IMR-90 (cell line): ENCODE measurements around the gene SLC38A9. TPM values are rescaled to one million over a fixed set of nuclear protein-coding genes. Genes with fewer than 3 reads are reported as not detected.

Experiments
- ATAC-seq: fragments of 200-7000 bp; cut with Tn5 transposase; 2 replicates; pipeline ENCODE4 v1.9.1; 2020; ENCODE audit warnings: low read depth, mild to moderate bottlenecking, moderate library complexity
- BruUV-seq: library from RNA; stranded (reverse); fragments of 400-500 nt; replicated peaks from 2 replicates; lab custom pipeline; 2021; lab: Mats Ljungman, UMichigan
- CTCF ChIA-PET: fragments of 300-600 bp; formaldehyde crosslinking; extraction: SDS; loops from one replicate; lab custom pipeline; 2021; ENCODE audit warnings: antibody characterized with exemption; lab: Yijun Ruan, JAX
- POLR2A ChIA-PET: fragments of 300-600 bp; sonication (Branson Sonifier 250); formaldehyde crosslinking; loops from one replicate; lab custom pipeline; 2022; ENCODE audit warnings: antibody characterized with exemption; ENCODE audit not compliant: unreplicated experiment; lab: Charles Lee
- DNase-seq: peaks from one replicate; pipeline ENCODE4 v3.0.0; 2013
- H2AFZ ChIP-seq: replicated peaks from 2 replicates; pipeline ENCODE3; 2013; ENCODE audit warnings: low read length, mild to moderate bottlenecking; ENCODE audit not compliant: poor library complexity
- H2AK5ac ChIP-seq: 2 replicates; pipeline ENCODE4 v1.6.1; 2013; ENCODE audit warnings: low read depth, low read length, inconsistent platforms
- H2AK9ac ChIP-seq: replicated peaks from 2 replicates; pipeline ENCODE3; 2013; ENCODE audit warnings: mild to moderate bottlenecking, low read depth, low read length, moderate library complexity; ENCODE audit not compliant: poor library complexity
- H2BK120ac ChIP-seq: 2 replicates; pipeline ENCODE4 v1.6.1; 2013; ENCODE audit warnings: low read depth, low read length, inconsistent platforms
- H2BK15ac ChIP-seq: 3 replicates; pipeline ENCODE4 v1.6.1; 2013; ENCODE audit warnings: low read depth, low read length, inconsistent platforms
- H2BK20ac ChIP-seq: 2 replicates; pipeline ENCODE4 v1.6.1; 2013; ENCODE audit warnings: low read depth, mild to moderate bottlenecking, inconsistent platforms, low read length, moderate library complexity
- H2BK5ac ChIP-seq: 2 replicates; pipeline ENCODE4 v1.6.1; 2013; ENCODE audit warnings: mild to moderate bottlenecking, low read depth, low read length, inconsistent platforms; ENCODE audit not compliant: poor library complexity, severe bottlenecking
- H3K14ac ChIP-seq: replicated peaks from 2 replicates; pipeline ENCODE4 v1.6.1; 2013; ENCODE audit warnings: low read depth, low read length, inconsistent platforms
- H3K18ac ChIP-seq: 2 replicates; pipeline ENCODE4 v1.6.1; 2013; ENCODE audit warnings: low read depth, low read length, control low read depth
- H3K23ac ChIP-seq: 2 replicates; pipeline ENCODE4 v1.6.1; 2013; ENCODE audit warnings: low read depth, low read length, inconsistent platforms
- H3K27ac ChIP-seq: 2 replicates; pipeline ENCODE4 v1.5.1; 2013; ENCODE audit warnings: mild to moderate bottlenecking, control low read depth, low read length; ENCODE audit not compliant: insufficient read depth
- H3K27me3 ChIP-seq: 2 replicates; pipeline ENCODE4 v1.6.1; 2013; ENCODE audit warnings: low read length; ENCODE audit not compliant: control insufficient read depth, insufficient read depth
- H3K36me3 ChIP-seq: 2 replicates; pipeline ENCODE4 v1.6.1; 2013; ENCODE audit warnings: low read length, mixed read lengths; ENCODE audit not compliant: control insufficient read depth, insufficient read depth
- H3K4ac ChIP-seq: 2 replicates; pipeline ENCODE4 v1.6.1; 2013; ENCODE audit warnings: low read depth, low read length, inconsistent platforms
- H3K4me1 ChIP-seq: 2 replicates; pipeline ENCODE4 v1.6.1; 2013; ENCODE audit warnings: low read length, mixed read lengths; ENCODE audit not compliant: control insufficient read depth, insufficient read depth
- H3K4me2 ChIP-seq: 2 replicates; pipeline ENCODE4 v1.6.1; 2013; ENCODE audit warnings: low read depth, mild to moderate bottlenecking, control low read depth, low read length, moderate library complexity
- H3K4me3 ChIP-seq: 2 replicates; pipeline ENCODE4 v1.5.1; 2013; ENCODE audit warnings: low read depth, mild to moderate bottlenecking, control low read depth, low read length, moderate library complexity; ENCODE audit not compliant: insufficient read depth
- H3K56ac ChIP-seq: 2 replicates; pipeline ENCODE4 v1.6.1; 2013; ENCODE audit warnings: low read length, inconsistent platforms; ENCODE audit not compliant: insufficient read depth; ENCODE audit errors: extremely low read depth
- H3K79me1 ChIP-seq, 2 experiments: 2 replicates each; pipeline ENCODE4 v1.6.1; 2013; ENCODE audit warnings: low read length in 2 of 2, inconsistent platforms in 1 of 2, low read depth in 1 of 2
- H3K9ac ChIP-seq: 2 replicates; pipeline ENCODE4 v1.6.1; 2013; ENCODE audit warnings: low read depth, low read length, control low read depth
- H3K9me1 ChIP-seq: 2 replicates; pipeline ENCODE4 v1.6.1; 2013; ENCODE audit warnings: low read length, inconsistent platforms; ENCODE audit not compliant: insufficient read depth
- H3K9me3 ChIP-seq: 2 replicates; pipeline ENCODE4 v1.6.1; 2013; ENCODE audit warnings: low read length; ENCODE audit not compliant: control insufficient read depth, insufficient read depth
- H4K20me1 ChIP-seq: 2 replicates; pipeline ENCODE4 v1.6.1; 2013; ENCODE audit warnings: low read length, inconsistent platforms; ENCODE audit not compliant: insufficient read depth
- H4K5ac ChIP-seq: 2 replicates; pipeline ENCODE4 v1.6.1; 2013; ENCODE audit warnings: mild to moderate bottlenecking, low read depth, low read length, control low read depth
- H4K8ac ChIP-seq, 2 experiments: 2 replicates each; pipeline ENCODE4 v1.6.1; 2013; ENCODE audit warnings: low read depth in 2 of 2, low read length in 2 of 2, control low read depth in 1 of 2, inconsistent platforms in 1 of 2
- H4K91ac ChIP-seq: 2 replicates; pipeline ENCODE4 v1.6.1; 2013; ENCODE audit warnings: low read depth, low read length, inconsistent platforms; ENCODE audit not compliant: insufficient read depth
- MXI1 ChIP-seq: IDR thresholded peaks from 2 replicates; pipeline ENCODE4 v1.6.1; 2012; ENCODE audit warnings: low read depth, mild to moderate bottlenecking, low read length, moderate library complexity, borderline replicate concordance
- SMC3 ChIP-seq: fragments of 150-350 bp; IDR thresholded peaks from 2 replicates; pipeline ENCODE4 v1.6.1; 2016; ENCODE audit warnings: low read depth, mild to moderate bottlenecking, antibody characterized with exemption, low read length, moderate library complexity
- WGBS, 2 experiments: methylation state at CpG; one replicate each; pipeline versions ENCODE4 v1.1.5 to v1.1.7; 2013; ENCODE audit warnings: missing lambda C conversion rate in 2 of 2; ENCODE audit not compliant: insufficient read length in 1 of 2; ENCODE audit errors: extremely low coverage in 2 of 2; 5-methylcytosine and 5-hydroxymethylcytosine counted together
- dilution Hi-C: fragments of 300-500 bp; cut with HindIII; formaldehyde crosslinking; loops from one replicate; pipeline ENCODE4 v1.14.3; 2018; ENCODE audit warnings: low sequenced_read_pairs; ENCODE audit not compliant: unreplicated experiment
- in situ Hi-C: fragments of 300-500 bp; cut with MboI; formaldehyde crosslinking; loops from 3 replicates; pipeline ENCODE4 v1.14.3; 2019; ENCODE audit warnings: low sequenced_read_pairs, inconsistent platforms, mixed read lengths
- intact Hi-C: fragments of 100-400 bp; cut with micrococcal nuclease; formaldehyde crosslinking; loops from 2 replicates; pipeline ENCODE4 v1.10.0; 2022
- polyA plus RNA-seq, 3 experiments: library from polyadenylated mRNA; depleted of rRNA; stranded (reverse); fragments of >200 nt; gene quantifications; 2 replicates each; pipeline ENCODE4 v1.2.3, GENCODE V29; 2012; ENCODE audit warnings: low replicate concordance in 1 of 3
- total RNA-seq: library from RNA; depleted of rRNA; stranded (reverse); fragments of >200 nt; gene quantifications from 2 replicates; pipeline ENCODE4 v1.2.3, GENCODE V29; 2012

SLC38A9 gene
- total and polyA plus RNA-seq, 2 of the 4 experiments (the other 2 are of a cell fraction), result 10.5 to 24.2 TPM

- peaks cover 0 to 3% of the 10 kb centered on the region in 2 experiments; a peak in 1 of 4 replicates for H3K79me1 ChIP-seq
- no peak overlapping the region for H2BK15ac ChIP-seq
- no peak overlapping the region for H3K27ac ChIP-seq
- in situ Hi-C loops (no loop called here), intact Hi-C loops (no loop called here), dilution Hi-C loops (no loop called here)
- no peak overlapping the region for H2BK5ac ChIP-seq
- no TSS peak for BruUV-seq
- no peak overlapping the region for H3K4me2 ChIP-seq
- H3K36me3 ChIP-seq, result no peaks in the 10 kb centered on the region
- no peak overlapping the region for H3K18ac ChIP-seq
- no peaks in the 10 kb centered on the region for H3K27me3 ChIP-seq
- H2BK120ac ChIP-seq, result no peak overlapping the region
- CTCF ChIA-PET, result no interaction called here
- H2AK9ac ChIP-seq, result no peak overlapping the region
- H3K9me3 ChIP-seq, result no peaks in the 10 kb centered on the region
- H3K56ac ChIP-seq, result no peak overlapping the region
- DNase-seq (peak; percentile 35), ATAC-seq (no peak)
- no peak overlapping the region for H2BK20ac ChIP-seq
- no peak overlapping the region for H3K4ac ChIP-seq
- H2AK5ac ChIP-seq, result no peak overlapping the region
- no peak overlapping the region for H3K14ac ChIP-seq
- POLR2A ChIA-PET, result no interaction called here
- H4K8ac ChIP-seq, result no peak overlapping the region
- no peaks in the 10 kb centered on the region for H4K20me1 ChIP-seq
- WGBS, 2 experiments, result no CpG with 5 or more reads among the region's 5 CpGs
- peaks cover 6% of the 10 kb centered on the region for H3K4me1 ChIP-seq
- no peak overlapping the region for H3K9ac ChIP-seq
- H3K4me3 ChIP-seq, result no peak overlapping the region
- H3K9me1 ChIP-seq, result peaks cover 3% of the 10 kb centered on the region; the same call in 1 of the 2 replicates
- no peak overlapping the region for H2AFZ ChIP-seq
- no peak overlapping the region for H3K23ac ChIP-seq
- no peak overlapping the region for H4K91ac ChIP-seq
- TF ChIP-seq SMC3, result no peak
- no peak for TF ChIP-seq MXI1
- H4K5ac ChIP-seq, result no peak overlapping the region
Measured at GRCh38 chr5:55629815-55630214, 82.3 kb downstream of the SLC38A9 start.
